HG03108 (cell line): ENCODE data around the gene PRODH.
"Not testable (repeated sequence)": the region's sequence is repeated elsewhere in the genome, so short reads cannot be mapped to it uniquely, and the experiment has no call there.

ENCODE experiments used
- ATAC-seq: cut with Tn5 transposase; IDR thresholded peaks from one replicate; pipeline ENCODE4 v1.9.1; 2021; ENCODE audit warnings: moderate library complexity; ENCODE audit not compliant: unreplicated experiment

PRODH gene, protein sequence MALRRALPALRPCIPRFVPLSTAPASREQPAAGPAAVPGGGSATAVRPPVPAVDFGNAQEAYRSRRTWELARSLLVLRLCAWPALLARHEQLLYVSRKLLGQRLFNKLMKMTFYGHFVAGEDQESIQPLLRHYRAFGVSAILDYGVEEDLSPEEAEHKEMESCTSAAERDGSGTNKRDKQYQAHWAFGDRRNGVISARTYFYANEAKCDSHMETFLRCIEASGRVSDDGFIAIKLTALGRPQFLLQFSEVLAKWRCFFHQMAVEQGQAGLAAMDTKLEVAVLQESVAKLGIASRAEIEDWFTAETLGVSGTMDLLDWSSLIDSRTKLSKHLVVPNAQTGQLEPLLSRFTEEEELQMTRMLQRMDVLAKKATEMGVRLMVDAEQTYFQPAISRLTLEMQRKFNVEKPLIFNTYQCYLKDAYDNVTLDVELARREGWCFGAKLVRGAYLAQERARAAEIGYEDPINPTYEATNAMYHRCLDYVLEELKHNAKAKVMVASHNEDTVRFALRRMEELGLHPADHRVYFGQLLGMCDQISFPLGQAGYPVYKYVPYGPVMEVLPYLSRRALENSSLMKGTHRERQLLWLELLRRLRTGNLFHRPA

DNA sequence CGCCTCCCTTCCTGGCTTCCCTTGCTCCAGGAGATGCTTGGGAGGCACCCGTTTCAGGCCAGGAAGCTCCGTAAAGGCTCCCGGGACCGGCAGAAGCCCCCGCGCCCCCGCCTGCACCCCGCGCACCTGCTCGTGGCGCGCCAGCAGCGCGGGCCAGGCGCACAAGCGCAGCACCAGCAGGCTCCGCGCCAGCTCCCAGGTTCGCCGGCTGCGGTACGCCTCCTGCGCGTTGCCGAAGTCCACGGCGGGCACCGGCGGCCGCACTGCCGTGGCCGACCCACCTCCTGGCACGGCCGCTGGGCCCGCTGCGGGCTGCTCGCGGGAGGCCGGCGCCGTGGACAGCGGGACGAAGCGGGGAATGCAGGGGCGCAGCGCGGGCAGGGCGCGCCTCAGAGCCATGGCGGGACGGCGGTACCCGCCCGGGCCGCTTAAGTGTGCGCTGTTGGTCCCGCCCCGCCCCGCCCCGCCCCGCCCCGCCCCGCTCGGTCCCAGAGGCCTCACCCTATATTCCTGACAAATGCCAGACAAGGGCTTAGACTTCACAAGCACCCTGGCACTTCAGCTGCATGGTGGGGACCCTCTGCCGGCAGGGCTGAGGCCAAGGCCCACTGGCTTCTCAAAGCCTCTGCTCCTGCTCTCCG lies at the start of gene PRODH:
Gene PRODH (minus strand): TSS at position 405 of the 641 bp plus-strand sequence. CDS start 6 bp downstream, at position 399.
- ATAC-seq, result no peak

DNA sequence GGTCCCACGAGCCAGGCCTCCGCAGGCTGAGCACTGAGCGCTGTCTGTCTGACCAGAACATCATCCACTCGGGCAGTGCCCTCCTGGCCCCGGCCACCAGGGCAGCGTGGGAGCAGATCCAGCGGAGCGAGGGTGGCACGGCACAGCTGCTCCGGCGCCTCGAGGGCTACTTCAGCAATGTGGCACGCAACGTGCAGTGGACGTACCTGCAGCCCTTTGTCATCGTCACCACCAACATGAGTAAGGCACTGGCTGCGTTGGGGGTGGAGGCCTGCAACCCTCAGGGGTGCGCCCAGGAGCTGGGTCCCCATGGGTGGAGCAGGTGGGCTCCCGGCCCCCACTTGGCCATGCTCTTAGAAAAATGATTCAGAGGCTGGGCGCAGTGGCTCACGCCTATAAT lies 49.7 kb upstream of the PRODH start:
- ATAC-seq, result no peak

DNA sequence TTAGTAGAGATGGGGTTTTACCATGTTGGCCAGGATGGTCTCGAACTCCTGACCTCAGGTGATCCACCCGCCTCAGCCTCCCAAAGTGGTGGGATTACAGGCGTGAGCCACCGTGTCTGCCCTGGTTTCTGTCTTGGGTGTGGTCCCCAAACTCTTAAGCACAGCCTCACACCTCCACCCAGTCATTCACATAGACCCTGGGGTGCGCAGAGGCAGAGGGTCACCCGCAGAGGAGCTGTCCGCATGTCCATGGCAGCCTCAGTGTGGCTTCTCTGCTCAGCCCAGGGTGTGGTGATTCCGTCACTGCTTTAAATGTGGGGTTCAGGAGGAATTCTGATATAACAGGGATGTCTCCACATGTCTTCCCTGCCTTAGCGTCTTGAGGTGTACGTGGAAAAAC lies 48.5 kb upstream of the PRODH start:
- no peak for ATAC-seq

DNA sequence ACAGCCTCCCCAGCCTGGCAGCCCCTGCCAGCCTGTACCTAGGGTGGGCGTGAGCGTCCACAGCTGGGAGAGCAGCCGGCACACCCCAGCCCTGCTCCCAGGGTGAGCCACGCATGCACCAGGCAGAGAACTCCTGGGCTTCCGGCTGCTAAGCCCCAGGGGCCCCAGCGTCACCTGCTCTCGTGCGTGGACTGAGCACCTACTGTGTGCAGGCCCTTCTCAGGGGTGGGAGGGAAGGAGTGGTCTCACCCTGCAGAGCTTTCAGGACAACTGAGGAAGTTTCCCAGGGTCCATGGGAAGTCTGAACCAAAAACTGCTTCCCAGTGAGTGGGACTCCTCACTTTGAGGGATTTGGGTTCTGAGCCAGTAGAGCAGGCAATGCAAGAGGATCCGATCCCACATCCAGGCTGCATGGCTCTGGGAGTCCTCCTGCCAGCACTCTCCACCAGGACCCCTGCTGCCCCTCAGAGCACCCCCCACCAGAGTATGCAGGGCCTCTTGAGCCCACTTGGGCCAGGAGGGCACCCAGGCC lies 47.1 kb upstream of the PRODH start:
- ATAC-seq, result no peak

DNA sequence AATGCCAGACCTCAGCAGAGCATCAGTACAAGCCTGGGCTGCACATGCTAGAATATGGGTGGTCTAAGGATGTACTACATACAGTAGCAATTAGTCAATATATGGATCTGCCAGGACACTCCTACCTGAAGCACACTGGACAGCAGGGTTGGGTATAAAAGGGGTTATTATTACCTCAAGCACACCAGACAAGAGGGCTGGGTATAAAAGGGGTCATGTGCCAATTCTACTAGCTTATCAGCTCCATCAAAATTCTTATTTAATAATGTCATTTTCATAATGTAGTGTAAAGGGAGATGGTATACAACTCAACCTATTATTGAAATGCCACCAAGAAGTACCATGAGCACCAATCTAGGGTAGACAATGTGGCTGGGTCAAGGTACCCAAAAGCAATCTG lies 44.7 kb upstream of the PRODH start:
- no peak for ATAC-seq

DNA sequence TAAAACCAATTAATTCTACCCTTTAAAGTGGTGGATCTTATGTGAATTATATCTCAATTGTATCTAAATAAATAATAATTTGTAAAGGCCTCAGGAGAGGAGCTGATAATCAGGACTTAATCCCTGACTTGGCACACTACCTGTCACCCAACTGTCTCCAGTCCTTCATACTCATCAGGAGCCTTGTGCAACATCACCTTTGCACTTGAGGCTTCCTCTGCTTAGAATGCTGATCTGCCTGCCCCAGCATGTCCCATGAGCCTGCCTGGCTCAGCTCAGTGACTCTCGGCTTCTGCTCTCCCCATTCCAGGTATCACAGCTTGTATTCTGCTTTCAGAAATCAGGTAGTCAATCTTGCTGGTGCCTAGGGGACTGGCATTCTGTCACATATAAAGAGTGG lies 43.9 kb upstream of the PRODH start:
- no peak for ATAC-seq

DNA sequence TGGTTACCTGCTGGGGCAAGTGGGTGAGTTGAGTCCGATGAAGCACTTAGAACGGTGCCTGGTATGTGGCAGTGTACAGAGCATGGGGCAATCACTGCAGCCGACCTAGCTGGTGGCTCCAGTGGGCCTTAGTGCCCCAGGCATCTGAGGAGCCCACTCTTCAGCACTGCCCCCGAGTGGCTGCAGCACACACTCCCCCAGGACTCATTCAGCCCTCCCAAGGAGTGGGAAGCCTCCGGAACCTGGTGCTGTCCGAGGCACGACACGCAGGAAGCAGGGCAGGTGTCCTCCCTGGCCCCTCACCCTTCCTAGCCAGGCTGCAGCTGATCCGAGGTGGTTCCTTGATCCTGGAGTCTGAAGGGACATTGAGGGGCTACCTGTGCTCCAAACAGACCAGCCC lies 42.4 kb upstream of the PRODH start:
- ATAC-seq, result no peak

DNA sequence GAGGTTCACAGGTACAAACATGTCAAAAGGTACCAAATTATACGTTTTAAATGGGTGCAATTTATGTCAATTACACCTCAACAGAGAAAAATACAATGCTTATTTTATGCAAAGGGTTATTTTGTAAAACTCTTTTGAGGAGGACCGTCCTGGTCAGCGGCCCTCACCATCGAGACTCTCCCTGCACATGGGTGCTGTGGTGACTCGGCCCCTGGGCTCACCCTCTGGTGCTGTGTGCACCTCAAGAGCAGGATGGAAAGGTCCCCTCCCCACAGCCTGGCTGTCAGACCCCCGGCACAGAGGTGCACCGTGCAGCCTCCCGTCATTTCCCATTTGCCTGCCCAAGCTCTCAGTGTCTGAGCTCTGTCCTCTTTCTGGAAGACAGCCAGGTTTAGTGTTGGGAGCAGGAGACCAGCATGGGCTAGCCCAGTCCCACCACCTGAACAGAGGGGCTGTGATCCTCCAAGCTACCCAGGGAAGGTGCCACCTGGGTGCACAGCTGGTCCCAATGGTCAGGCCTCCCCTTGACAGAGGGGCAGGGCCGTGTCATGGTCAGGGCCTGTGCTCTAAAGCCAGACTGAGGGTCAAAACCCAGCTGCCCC lies 41.8 kb upstream of the PRODH start:
- no peak for ATAC-seq

DNA sequence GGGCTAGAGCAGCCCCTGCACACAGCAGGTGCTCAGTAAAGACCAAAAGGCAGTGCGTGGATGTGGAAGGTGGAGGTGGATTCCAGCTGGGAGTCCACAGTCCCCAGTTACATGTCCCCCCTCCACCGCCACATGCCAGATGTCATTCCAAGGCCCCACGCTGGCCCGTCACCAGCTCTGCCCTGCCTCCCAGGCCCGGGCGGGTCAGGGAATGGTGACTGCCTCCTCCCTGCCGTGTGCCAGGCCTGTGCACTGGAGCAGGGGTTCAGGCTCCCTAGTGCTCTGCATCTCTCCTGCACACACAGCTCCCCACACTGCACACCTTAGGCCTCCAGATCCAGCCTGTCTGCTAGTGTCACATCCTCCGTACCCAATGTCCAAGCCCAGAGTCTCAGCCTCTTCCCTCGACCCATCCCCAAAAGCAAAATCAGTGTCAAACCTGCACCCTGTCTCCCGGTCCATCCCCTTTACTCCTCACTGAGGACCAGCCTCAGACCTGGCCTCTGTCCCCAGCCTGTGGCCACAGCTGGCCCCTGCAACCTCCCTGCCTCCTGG lies 40.2 kb upstream of the PRODH start:
- ATAC-seq, result no peak

DNA sequence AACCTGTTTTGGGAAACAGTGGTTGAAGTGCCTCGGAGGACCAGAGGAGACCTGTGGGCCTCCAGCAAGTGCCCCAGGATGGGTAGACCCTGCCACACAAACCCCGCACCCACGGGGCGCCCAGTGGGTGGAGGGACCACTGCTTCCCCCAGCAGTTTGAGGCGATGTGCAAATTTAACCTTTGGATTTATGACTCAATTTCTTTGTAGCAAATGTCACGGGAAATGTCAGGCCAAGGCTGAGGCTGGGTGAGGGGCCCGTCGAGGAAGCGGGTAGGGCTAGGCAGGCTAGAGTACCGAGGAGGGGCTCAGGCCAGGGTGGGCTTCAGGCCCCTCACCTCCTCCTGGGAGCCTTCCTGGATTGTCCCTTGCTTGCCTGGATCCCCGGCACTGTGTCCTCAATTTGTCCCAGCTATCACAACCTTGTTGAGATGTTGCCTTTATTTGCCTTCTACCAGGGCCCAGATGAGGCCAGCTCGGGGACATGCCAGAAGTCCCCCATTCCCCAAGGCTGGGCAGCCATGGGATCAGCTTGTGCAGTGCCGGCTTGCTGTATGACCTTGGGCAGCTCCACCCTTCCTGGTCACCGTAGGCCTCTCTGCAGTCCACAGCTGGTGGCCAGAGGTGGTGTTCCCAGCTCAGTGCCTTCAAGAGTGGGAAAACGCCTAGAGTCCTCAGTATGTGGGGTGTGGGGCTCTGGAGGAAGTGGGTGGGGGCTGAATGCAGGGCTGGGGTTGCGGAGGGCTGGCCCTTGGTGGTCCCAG lies 39.5 kb upstream of the PRODH start:
- no peak for ATAC-seq

DNA sequence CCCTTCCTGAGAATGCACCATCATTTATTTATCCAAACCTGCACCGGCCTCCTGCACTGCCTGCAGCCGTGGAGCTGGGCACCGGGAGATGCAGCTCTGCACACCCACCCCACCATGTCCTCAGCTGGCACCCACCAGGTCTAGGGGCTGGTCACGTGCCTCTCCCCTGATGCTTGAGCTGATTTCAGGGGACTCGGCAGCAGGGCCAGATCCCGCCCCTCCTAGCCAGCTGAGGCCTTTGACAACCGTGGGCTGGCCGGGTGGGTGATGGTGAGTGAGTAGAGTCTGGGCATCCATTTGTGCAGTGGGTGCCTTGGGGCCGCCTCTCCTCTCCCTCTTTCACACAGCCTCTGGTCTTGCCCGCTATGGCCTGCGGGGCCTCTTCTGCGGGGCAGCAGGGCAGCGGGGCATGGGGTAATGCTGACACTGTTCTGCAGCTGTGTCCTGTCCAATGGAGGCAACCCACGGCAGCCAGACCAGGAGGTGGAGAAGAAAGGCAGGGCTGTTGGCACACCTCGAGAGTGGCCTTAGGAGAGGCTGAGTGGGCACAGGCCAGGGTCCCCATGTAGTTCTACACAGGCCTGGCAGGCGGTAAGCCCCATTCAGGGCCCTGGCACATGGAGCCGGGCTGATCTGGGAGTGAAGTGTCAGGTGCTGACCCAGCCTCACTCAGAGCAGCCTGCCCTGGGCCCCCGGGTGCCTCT lies 38.5 kb upstream of the PRODH start:
- no peak for ATAC-seq

DNA sequence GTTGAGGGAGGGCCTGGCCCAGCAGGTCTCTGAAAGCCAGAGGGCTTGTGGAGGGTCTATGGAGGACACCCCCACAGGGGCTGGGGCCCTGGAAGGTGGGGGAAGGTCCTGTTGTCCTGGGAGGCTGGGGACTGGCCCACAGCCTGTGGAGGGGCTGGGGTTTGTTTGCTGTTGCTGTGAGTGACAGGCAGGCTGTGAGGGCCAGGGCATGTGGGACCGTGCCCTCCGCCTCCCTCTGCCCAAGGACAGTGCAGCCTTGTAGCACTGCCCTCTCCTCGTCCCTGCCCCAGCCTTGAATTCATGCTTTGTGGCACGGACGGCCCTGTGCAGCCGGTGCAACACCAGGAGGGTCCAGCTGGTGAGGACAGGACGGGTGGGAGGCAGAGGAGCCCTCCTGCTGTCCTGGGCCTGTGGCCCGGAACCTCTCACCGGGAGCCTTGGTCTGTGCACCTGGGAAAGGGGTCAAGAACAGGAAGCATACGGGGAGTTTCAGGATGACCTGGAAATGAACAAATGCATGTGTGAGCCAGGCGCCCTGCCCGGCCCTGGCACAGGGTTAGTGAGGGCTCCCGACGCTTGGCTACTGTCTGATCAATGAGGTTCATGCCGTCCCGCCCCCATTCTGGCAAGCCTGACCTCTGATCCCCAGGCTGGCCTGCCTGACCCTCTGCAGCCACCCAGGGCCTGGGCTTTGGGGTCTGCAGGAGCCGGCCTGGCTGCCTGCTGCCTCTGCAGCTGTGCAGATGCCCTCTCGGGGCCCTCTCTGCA lies 37.4 kb upstream of the PRODH start:
- ATAC-seq, result no peak

DNA sequence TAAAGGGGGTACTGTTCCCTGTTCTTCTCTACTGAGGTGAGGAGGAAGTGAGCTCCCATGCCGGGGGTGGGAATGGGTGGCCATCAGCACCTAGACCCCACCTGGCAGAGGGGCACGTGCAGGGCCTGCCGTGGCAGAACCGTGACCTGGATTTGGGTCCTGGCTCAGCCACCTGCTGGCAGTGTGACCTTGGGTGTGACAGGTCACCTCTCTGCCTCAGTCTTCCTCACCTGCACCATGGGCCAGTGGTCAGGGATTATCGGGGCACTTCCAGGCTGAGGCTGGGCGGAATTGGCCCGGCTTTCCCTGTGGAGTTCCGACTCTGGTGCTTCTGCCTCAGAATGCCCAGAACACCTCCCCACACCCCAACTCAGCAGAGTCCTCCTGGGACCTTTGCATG lies 36.5 kb upstream of the PRODH start:
- not testable (repeated sequence) for ATAC-seq

DNA sequence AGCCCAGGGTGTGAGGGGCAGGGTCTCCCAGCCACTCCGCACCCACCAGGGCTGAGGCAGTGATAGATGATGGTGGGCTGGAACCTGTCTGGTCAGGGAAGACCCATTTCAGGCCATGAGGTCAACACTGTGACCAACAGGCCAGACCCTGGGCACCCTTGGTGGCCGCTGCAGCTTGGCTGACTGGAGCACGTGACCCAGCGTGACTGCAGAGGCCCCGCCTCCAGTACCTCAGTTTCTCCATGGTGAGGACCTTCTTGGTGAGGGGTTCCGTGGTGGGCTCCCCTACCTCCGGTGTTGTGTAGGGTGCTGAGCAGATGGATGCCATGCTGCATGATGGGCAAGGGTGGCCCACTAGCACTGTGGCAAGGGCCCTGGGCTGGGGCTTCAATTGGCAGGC lies 35.9 kb upstream of the PRODH start:
- ATAC-seq, result not testable (repeated sequence)

DNA sequence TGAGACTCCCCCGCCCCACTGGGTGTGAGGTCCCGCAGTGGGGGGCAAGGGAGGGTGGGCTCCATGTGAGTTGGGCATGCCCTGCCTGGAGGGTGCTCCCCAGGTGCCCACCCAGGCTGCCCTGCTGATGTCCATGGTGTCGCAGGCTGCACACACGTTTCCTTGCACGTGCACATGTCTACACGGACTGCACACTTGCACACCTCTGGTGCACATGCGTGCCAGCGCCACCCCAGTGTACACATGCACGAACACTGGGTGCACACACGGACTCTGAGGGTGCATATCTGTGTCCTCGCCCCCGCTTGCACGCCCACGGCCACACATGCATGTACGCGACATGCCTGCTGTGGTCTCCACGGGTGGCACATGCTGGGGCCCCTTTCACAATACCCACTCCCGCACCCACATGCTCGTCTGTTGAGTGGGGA lies 35.2 kb upstream of the PRODH start:
- ATAC-seq, result no peak

DNA sequence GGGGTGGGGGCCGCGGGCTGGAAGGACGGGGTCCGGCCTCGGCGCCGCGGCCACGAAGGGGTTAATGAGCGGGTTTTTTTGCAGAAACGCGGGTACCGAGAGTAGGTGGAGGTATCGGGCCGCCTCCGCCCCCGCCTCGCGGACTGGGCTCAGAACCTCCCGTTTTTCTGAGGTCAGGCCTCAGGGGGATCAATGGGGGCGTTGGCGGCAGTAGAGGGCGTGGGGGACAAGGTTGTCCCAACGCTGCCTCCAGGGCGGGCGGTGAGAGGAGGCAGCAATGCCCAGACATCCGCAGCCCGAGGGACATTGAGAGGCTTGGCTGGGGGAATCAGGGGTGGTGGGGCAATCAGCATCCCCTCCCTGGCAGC lies 34.8 kb upstream of the PRODH start:
- no peak for ATAC-seq

DNA sequence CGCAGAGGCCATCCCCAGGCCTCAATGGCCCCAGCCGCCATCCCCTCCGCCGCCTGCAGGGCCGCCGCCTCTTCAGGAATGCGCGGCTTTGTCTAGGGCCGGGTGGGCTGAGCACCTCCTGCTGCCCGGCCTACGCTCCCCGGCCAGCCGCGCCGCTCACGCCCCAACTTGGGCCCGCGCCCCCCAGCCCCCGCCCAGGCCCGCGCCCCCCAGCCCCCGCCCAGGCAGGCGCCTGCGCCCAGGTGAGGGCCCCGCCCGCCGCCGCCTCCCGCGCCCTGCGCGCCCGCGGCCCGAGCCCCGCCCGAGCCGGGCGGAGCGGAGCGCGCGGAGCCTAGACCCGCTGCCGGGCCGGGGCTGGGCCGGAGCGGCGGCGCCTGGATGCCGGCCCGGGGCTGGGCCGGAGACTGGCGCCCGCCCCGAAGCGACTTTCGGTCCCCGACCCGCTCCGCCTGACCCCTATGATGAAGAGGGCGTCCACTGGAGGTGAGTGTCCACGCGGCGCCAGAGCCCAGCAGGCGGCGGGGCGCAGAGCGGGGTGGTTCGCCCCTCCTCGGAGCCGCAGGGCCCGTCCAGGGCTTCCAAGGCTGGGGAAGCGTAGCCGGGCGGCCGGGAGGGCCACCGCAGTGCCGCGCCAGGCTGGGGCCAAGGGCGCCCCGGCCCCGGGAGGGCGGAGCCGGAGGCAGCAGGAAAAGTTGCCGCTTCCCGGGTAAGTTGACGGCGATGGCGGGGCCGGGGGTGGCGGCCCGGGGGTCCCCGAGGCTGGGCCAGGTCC lies 34.3 kb upstream of the PRODH start:
- ATAC-seq, result no peak

DNA sequence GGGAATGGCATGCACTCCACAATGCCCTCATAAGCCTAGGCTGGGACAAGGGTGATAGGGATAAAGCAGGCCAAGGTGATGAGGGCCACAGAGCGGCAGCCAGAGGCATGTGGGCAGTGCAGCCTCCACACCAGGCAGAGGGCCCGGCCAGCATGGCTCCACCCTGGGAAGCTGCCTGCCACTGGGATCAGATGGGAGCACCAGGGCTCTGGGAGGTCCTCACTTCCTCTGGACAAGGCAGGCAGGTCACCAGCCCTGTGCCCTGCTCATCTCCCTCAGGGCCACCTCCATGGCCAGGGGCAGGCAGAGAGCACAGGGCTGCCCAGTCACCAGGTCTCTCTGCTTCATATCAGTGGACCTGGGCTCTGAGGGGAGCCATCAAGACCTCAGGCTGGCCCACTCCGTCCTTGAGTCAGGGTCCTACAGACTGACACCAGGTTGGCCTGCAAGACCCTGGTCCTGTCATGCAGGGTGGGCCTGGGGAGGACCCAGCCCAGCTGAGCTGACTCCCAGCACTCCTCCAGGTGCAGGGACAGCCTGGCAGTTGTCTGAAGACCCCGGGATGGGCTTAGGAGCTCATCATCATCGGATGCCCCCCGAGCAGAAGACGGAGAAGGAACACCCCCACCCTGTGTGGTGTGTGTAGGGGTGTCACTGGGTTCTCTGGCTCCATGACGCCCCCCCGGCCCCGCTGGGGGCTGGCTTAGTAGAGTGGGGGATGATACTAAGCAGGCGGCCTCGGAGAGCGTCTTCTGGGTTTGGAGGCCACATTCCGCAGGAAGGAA lies 33.3 kb upstream of the PRODH start:
- ATAC-seq, result not testable (repeated sequence)
